Activated T-cell treated with anti-CD3 and anti-CD28 coated beads for 4 hours (primary cell): ENCODE results near the gene YEATS2.

ENCODE experiments used
- DNase-seq: peaks from one replicate; pipeline ENCODE4 v3.0.0-alpha.2; 2020

The YEATS2 gene

DNA sequence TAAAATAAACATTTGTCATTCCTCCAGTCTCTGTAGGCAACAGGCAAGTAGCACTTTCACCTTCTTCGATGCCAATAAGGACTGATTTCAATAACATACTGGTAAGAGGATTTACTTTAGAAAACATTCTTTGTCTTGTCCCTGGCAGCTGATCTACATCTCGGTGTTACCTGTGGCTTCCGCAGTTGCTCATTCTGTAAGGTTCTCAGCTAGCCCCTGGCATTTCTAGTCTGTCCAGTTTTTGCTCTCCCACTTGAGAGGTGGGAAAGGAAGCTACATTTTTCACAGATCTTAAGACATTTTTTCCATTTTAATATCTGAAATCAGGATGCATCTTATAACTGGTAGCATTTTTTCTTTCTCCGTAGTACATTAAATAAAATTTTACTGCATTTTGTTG lies 147.5 kb downstream of the YEATS2 start:
- DNase-seq: no peak

DNA sequence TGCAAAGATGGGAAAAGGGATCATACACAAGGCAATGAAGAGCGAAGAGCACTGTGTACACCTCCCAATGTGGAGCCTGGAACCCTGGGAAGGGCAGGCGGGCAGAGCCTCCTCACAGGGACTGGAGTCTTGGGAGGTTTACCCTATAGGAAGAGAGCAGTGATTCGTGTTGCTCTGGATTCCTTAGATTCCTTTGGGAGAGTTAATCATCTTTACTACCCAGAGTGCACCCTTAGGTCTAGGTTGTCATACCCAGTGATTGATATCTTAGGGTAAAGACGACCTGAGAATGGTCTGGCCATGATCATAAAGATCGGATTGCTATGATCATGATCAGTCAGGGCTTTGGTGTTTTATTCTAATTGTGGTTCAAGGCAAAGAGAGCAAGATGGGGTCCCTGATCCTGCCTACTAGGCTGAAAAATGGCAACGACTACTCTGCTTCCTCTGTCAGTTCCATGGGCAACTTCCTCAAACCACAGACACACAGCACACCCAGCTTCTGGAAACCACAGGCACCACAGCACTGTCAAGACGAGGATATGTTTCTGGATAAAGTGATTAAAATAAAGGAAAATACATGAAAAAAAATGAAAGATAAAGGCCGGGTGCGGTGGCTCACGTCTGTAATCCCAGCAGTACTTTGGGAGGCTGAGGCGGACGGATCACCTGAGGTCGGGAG lies 148.2 kb downstream of the YEATS2 start:
- no peak for DNase-seq

DNA sequence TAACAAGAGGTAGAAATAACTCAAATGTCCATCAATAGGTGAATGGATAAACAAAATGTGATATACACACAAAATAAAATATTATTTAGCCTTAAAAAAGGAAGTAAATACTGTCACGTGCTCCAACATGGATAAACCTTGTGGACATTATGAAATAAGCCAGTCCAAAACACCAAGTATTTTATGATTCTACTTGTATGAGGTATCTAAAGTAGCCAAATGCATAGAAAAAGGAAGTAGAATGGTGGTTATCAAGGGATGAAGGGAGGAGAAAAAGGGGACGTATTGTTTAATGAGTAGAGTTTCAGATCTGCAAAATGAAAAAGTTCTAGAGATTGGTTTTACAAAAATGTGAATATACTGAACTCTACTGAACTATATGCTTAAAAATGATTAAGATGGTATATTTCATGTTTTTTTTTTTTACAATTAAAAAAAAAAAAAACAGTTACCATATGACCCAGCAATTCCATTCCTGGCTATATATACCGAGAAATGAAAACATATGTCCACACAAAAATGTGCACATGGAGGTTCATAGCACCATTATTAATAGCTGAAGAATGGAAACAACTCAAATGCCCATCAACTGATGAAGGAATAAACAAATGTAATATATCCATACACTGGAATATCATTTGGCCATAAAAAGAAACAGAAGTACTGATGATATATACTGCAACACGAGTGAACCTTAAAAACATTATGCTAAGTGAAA lies 156.9 kb downstream of the YEATS2 start:
- DNase-seq: no peak

DNA sequence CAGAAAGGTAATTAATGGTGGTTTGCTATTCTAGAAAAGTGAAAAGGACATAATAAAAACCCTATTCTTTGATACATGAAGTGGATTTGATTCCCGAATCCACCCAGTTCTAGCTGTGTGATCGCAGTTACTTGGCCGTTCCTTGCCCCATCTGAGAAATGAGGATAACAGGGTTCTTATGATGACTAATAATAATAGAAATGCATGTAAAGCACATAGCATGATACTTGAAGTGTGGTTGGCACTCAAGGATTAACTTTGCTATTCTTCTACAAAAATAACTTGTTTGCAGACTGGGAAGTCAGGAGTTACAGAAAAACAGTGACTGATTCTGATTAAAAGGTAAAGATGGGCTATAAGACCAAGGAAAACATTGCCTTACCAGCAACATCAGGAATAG lies 160.3 kb downstream of the YEATS2 start:
- no peak for DNase-seq
